Breast epithelium (tissue), 3 donors: Measurements from ENCODE around the gene ENSA.

ENCODE experiments used
- CTCF ChIP-seq, 3 donors: fragments of 450-650 bp; IDR thresholded peaks; one replicate each; pipeline ENCODE4 v1.5.1; 2016 to 2017; ENCODE audit warnings: antibody characterized with exemption in 3 of 3, mild to moderate bottlenecking in 3 of 3, moderate library complexity in 3 of 3
- POLR2A ChIP-seq: fragments of 450-650 bp; IDR thresholded peaks from one replicate; pipeline ENCODE4 v1.6.1; 2016; ENCODE audit warnings: antibody characterized with exemption, mild to moderate bottlenecking, moderate library complexity
- POLR2AphosphoS5 ChIP-seq, 3 donors: sonication (generic); formaldehyde crosslinking; IDR thresholded peaks; one replicate each; pipeline ENCODE4 v1.6.1; 2017; ENCODE audit warnings: antibody characterized with exemption in 3 of 3

GRCh38 chr1:150660584-150660983, 31.2 kb upstream of the ENSA start:
- no peak for TF ChIP-seq CTCF (IDR thresholded peaks at IDR 0.05)
- TF ChIP-seq POLR2AphosphoS5 (IDR thresholded peaks at IDR 0.05), result no peak
- no peak for TF ChIP-seq POLR2A
